Activated naive CD4-positive, alpha-beta T cell treated with anti-CD3 and anti-CD28 coated beads for 36 hours (primary cell): ENCODE measurements around the gene LAMA4. TPM values are rescaled to one million over a fixed set of nuclear protein-coding genes. Genes with fewer than 3 reads are reported as not detected.

Experiments
- CTCF ChIA-PET: fragments of 350-600 bp; sonication (Branson Sonifier 250); formaldehyde crosslinking; loops from one replicate; lab custom pipeline; 2021; ENCODE audit warnings: antibody characterized with exemption; lab: Charles Lee
- DNase-seq: peaks from one replicate; pipeline ENCODE4 v3.0.0-alpha.2; 2020
- H3K27ac Mint-ChIP-seq: one replicate; pipeline ENCODE4 v1.8.0; 2021; ENCODE audit warnings: mild to moderate bottlenecking, mixed read lengths
- H3K27me3 Mint-ChIP-seq: one replicate; pipeline ENCODE4 v1.8.0; 2021; ENCODE audit warnings: low read depth, mixed read lengths
- H3K36me3 Mint-ChIP-seq: one replicate; pipeline ENCODE4 v1.8.0; 2021; ENCODE audit warnings: low read depth, mixed read lengths
- H3K4me1 Mint-ChIP-seq: one replicate; pipeline ENCODE4 v1.8.0; 2021; ENCODE audit warnings: low read depth, mixed read lengths
- H3K4me3 Mint-ChIP-seq: one replicate; pipeline ENCODE4 v1.8.0; 2021; ENCODE audit warnings: mild to moderate bottlenecking, moderate library complexity, mixed read lengths
- H3K9me3 Mint-ChIP-seq: one replicate; pipeline ENCODE4 v1.8.0; 2021; ENCODE audit warnings: mixed read lengths
- intact Hi-C: fragments of 100-400 bp; cut with micrococcal nuclease; formaldehyde crosslinking; loops from one replicate; pipeline ENCODE4 v1.15.1; 2023
- total RNA-seq, 2 experiments: library from RNA; stranded (reverse); gene quantifications; one replicate each; pipeline ENCODE4 v1.2.3, GENCODE V29; 2021

LAMA4 gene
- total RNA-seq, 2 experiments from 2014 or later: not detected

- CTCF ChIA-PET: interaction anchor here (1.0 kb wide), 1 partner anchor 25 kb away, joined by 3 read pairs; no protein-coding TSS in a partner anchor
- H3K4me1 Mint-ChIP-seq: peaks cover 2% of the 10 kb centered on the region
- no peak overlapping the region for H3K4me3 Mint-ChIP-seq
- no peak overlapping the region for H3K27ac Mint-ChIP-seq
- DNase-seq: no peak
- H3K36me3 Mint-ChIP-seq: no peaks in the 10 kb centered on the region
- no peaks in the 10 kb centered on the region for H3K9me3 Mint-ChIP-seq
- peaks cover under 1% of the 10 kb centered on the region for H3K27me3 Mint-ChIP-seq
- intact Hi-C loops: no loop called here
Observed at GRCh38 chr6:112216662-112217551, 37.5 kb downstream of the LAMA4 start.

GRCh38 chr6:112215488-112216284, 38.7 kb downstream of the LAMA4 start:
- H3K4me1 Mint-ChIP-seq: peaks cover 2% of the 10 kb centered on the region
- H3K9me3 Mint-ChIP-seq: no peaks in the 10 kb centered on the region
- intact Hi-C loops: no loop called here
- DNase-seq: no peak
- no peak overlapping the region for H3K27ac Mint-ChIP-seq
- no peak overlapping the region for H3K4me3 Mint-ChIP-seq
- H3K36me3 Mint-ChIP-seq: no peaks in the 10 kb centered on the region
- H3K27me3 Mint-ChIP-seq: peaks cover 7% of the 10 kb centered on the region
- CTCF ChIA-PET: interaction anchor here (0.6 to 1.0 kb wide), 3 partner anchors 26 to 77 kb away, joined by 3 to 4 read pairs (median 4); no protein-coding TSS in a partner anchor

- intact Hi-C loops: no loop called here
- Mint-ChIP-seq H3K36me3 (no peaks in the 10 kb centered on the region), H3K4me1 (peaks cover 2% of the 10 kb centered on the region), H3K4me3 (no peak overlapping the region), H3K27me3 (peaks cover 7% of the 10 kb centered on the region), H3K27ac (no peak overlapping the region), H3K9me3 (no peaks in the 10 kb centered on the region)
- DNase-seq: no peak
- CTCF ChIA-PET: interaction anchor here (0.6 to 1.0 kb wide), 2 partner anchors 52 to 78 kb away, joined by 4 read pairs; no protein-coding TSS in a partner anchor
Observed at GRCh38 chr6:112214739-112215269, 39.6 kb downstream of the LAMA4 start.

- H3K27ac Mint-ChIP-seq: no peak overlapping the region
- CTCF ChIA-PET: interaction anchor here (1.0 kb wide), 1 partner anchor 31 kb away, joined by 3 read pairs; no protein-coding TSS in a partner anchor
- DNase-seq: no peak
- no peaks in the 10 kb centered on the region for H3K9me3 Mint-ChIP-seq
- no peaks in the 10 kb centered on the region for H3K36me3 Mint-ChIP-seq
- no peak overlapping the region for H3K4me3 Mint-ChIP-seq
- peaks cover 2% of the 10 kb centered on the region for H3K4me1 Mint-ChIP-seq
- peaks cover 7% of the 10 kb centered on the region for H3K27me3 Mint-ChIP-seq
- intact Hi-C loops: no loop called here
Observed at GRCh38 chr6:112210852-112211251, 43.5 kb downstream of the LAMA4 start.

- no peaks in the 10 kb centered on the region for H3K36me3 Mint-ChIP-seq
- H3K4me1 Mint-ChIP-seq: peaks cover 2% of the 10 kb centered on the region
- peaks cover 7% of the 10 kb centered on the region for H3K27me3 Mint-ChIP-seq
- no peak overlapping the region for H3K27ac Mint-ChIP-seq
- CTCF ChIA-PET: no interaction called here
- H3K9me3 Mint-ChIP-seq: no peaks in the 10 kb centered on the region
- no peak for DNase-seq
- intact Hi-C loops: no loop called here
- no peak overlapping the region for H3K4me3 Mint-ChIP-seq
Observed at GRCh38 chr6:112209131-112209530, 45.2 kb downstream of the LAMA4 start.

- Mint-ChIP-seq H3K27me3 (peaks cover 7% of the 10 kb centered on the region), H3K27ac (no peak overlapping the region), H3K9me3 (no peaks in the 10 kb centered on the region), H3K4me1 (no peaks in the 10 kb centered on the region), H3K4me3 (no peak overlapping the region), H3K36me3 (no peaks in the 10 kb centered on the region)
- intact Hi-C loops: no loop called here
- CTCF ChIA-PET: no interaction called here
- DNase-seq: no peak
Observed at GRCh38 chr6:112207776-112208175, 46.6 kb downstream of the LAMA4 start.

- CTCF ChIA-PET: no interaction called here
- Mint-ChIP-seq H3K36me3 (no peaks in the 10 kb centered on the region), H3K9me3 (no peaks in the 10 kb centered on the region), H3K27me3 (peaks cover 7% of the 10 kb centered on the region), H3K4me1 (no peaks in the 10 kb centered on the region), H3K4me3 (no peak overlapping the region), H3K27ac (no peak overlapping the region)
- intact Hi-C loops: no loop called here
- no peak for DNase-seq
Observed at GRCh38 chr6:112207131-112207530, 47.2 kb downstream of the LAMA4 start.

GRCh38 chr6:112206110-112206458, 48.3 kb downstream of the LAMA4 start:
- no peaks in the 10 kb centered on the region for H3K4me1 Mint-ChIP-seq
- intact Hi-C loops: no loop called here
- H3K36me3 Mint-ChIP-seq: no peaks in the 10 kb centered on the region
- no peak overlapping the region for H3K27ac Mint-ChIP-seq
- CTCF ChIA-PET: no interaction called here
- H3K27me3 Mint-ChIP-seq: no peaks in the 10 kb centered on the region
- H3K9me3 Mint-ChIP-seq: no peaks in the 10 kb centered on the region
- DNase-seq: no peak
- H3K4me3 Mint-ChIP-seq: no peak overlapping the region

- Mint-ChIP-seq H3K4me1 (no peaks in the 10 kb centered on the region), H3K27me3 (no peaks in the 10 kb centered on the region), H3K27ac (no peak overlapping the region), H3K36me3 (no peaks in the 10 kb centered on the region), H3K4me3 (no peak overlapping the region), H3K9me3 (peaks cover under 1% of the 10 kb centered on the region)
- DNase-seq: no peak
- intact Hi-C loops: no loop called here
- CTCF ChIA-PET: no interaction called here
Observed at GRCh38 chr6:112205427-112206109, 48.8 kb downstream of the LAMA4 start.

GRCh38 chr6:112204350-112204706, 50.0 kb downstream of the LAMA4 start:
- no peak for DNase-seq
- Mint-ChIP-seq H3K4me1 (no peaks in the 10 kb centered on the region), H3K27me3 (no peaks in the 10 kb centered on the region), H3K4me3 (no peak overlapping the region), H3K36me3 (no peaks in the 10 kb centered on the region), H3K27ac (no peak overlapping the region), H3K9me3 (peaks cover 4% of the 10 kb centered on the region)
- intact Hi-C loops: no loop called here
- CTCF ChIA-PET: no interaction called here

GRCh38 chr6:112203577-112204349, 50.6 kb downstream of the LAMA4 start:
- no peak overlapping the region for H3K27ac Mint-ChIP-seq
- CTCF ChIA-PET: interaction anchor here (0.5 kb wide), 1 partner anchor 73 kb away, joined by 4 read pairs; no protein-coding TSS in a partner anchor
- H3K9me3 Mint-ChIP-seq: peaks cover 4% of the 10 kb centered on the region
- DNase-seq: no peak
- intact Hi-C loops: no loop called here
- H3K4me1 Mint-ChIP-seq: no peaks in the 10 kb centered on the region
- no peak overlapping the region for H3K4me3 Mint-ChIP-seq
- no peaks in the 10 kb centered on the region for H3K36me3 Mint-ChIP-seq
- H3K27me3 Mint-ChIP-seq: no peaks in the 10 kb centered on the region
